Measurements from ENCODE around the gene VPS8.

- TF ChIP-seq REST (IDR thresholded peaks at IDR 0.05; ENCODE audit: low read depth), result no peak
- no peak for TF ChIP-seq RAD21 (IDR thresholded peaks at IDR 0.05; ENCODE audit: low read depth)
- TF ChIP-seq TAF1 (IDR thresholded peaks at IDR 0.05; ENCODE audit: low read depth), result no peak
- TF ChIP-seq MAX (IDR thresholded peaks at IDR 0.05), result no peak
- TF ChIP-seq TCF12 (IDR thresholded peaks at IDR 0.05; ENCODE audit: low read depth), result no peak
- no peak for TF ChIP-seq EP300 (IDR thresholded peaks at IDR 0.05; ENCODE audit: borderline replicate concordance)
- TF ChIP-seq CEBPB (IDR thresholded peaks at IDR 0.05), result no peak
- TF ChIP-seq FOXM1 (IDR thresholded peaks at IDR 0.05; ENCODE audit: borderline replicate concordance, low read depth), result no peak
These were observed 37.0 kb downstream of the VPS8 start for GRCh38 chr3:184848934-184849333.
